GM10248 (cell line): Measurements from ENCODE around the gene KRT39.

Experiments
- CTCF ChIA-PET: fragments of 300-600 bp; sonication (Branson Sonifier 250); formaldehyde crosslinking; extraction: SDS; loops from one replicate; lab custom pipeline; 2021; ENCODE audit warnings: antibody characterized with exemption; lab: Yijun Ruan, JAX
- POLR2A ChIA-PET: fragments of 350-650 bp; sonication (Branson Sonifier 250); formaldehyde crosslinking; extraction: SDS; loops from one replicate; lab custom pipeline; 2020; ENCODE audit warnings: antibody characterized with exemption; lab: Yijun Ruan, JAX
- DNase-seq: peaks from one replicate; pipeline ENCODE4 v3.0.0; 2012; ENCODE audit errors: extremely low spot score
- TF ChIP-seq, protein P1 (sequence below): IDR thresholded peaks from 2 replicates; pipeline ENCODE4 v1.5.1; 2012; ENCODE audit warnings: mild to moderate bottlenecking, low read depth; ENCODE audit errors: extremely low read depth, missing control alignments, control extremely low read depth

Gene KRT39

DNA sequence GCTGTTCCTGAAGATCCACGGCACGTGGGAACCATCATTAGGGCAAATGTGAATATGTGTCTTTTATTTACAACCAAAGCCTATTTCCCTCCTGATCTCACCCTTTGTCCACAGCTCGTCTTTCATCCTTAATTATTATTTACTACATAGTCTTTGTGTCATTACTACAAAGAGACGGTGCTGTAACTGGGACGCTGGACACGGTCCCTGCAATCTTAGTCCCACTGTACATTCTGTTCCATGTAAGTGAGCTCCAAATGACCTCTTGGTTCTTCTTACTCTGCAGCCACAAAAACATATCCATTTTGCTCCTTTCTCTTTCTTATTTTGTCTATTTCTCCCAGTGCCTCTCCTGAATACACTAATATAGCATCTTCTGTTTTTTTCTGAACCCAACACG lies 16.6 kb downstream of the KRT39 start:
- DNase-seq: no peak
- CTCF ChIA-PET: no interaction called here
- POLR2A ChIA-PET: no interaction called here
- TF ChIP-seq, protein P1, sequence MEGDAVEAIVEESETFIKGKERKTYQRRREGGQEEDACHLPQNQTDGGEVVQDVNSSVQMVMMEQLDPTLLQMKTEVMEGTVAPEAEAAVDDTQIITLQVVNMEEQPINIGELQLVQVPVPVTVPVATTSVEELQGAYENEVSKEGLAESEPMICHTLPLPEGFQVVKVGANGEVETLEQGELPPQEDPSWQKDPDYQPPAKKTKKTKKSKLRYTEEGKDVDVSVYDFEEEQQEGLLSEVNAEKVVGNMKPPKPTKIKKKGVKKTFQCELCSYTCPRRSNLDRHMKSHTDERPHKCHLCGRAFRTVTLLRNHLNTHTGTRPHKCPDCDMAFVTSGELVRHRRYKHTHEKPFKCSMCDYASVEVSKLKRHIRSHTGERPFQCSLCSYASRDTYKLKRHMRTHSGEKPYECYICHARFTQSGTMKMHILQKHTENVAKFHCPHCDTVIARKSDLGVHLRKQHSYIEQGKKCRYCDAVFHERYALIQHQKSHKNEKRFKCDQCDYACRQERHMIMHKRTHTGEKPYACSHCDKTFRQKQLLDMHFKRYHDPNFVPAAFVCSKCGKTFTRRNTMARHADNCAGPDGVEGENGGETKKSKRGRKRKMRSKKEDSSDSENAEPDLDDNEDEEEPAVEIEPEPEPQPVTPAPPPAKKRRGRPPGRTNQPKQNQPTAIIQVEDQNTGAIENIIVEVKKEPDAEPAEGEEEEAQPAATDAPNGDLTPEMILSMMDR: no peak

DNA sequence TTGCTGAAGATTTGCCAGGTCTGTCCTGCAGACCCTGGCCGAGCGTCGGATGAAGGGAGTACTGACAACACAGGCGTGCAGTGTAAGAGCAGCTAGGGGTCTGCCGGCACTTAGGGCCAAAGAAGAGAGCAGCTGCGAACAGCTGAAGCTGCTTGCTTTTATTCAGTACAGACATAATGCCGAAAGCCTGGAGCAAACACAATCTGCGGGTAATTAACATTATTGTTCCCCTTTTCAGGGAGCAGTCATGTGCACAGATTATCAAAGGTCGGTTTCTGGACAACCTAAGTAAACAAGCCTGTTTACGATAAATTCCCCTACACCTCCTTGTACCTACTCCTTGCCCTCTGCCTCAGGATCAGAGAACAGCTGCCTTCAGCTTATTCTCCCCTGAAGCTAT lies 17.3 kb downstream of the KRT39 start:
- DNase-seq: no peak
- CTCF ChIA-PET: no interaction called here
- POLR2A ChIA-PET: no interaction called here
- TF ChIP-seq, protein P1: no peak

DNA sequence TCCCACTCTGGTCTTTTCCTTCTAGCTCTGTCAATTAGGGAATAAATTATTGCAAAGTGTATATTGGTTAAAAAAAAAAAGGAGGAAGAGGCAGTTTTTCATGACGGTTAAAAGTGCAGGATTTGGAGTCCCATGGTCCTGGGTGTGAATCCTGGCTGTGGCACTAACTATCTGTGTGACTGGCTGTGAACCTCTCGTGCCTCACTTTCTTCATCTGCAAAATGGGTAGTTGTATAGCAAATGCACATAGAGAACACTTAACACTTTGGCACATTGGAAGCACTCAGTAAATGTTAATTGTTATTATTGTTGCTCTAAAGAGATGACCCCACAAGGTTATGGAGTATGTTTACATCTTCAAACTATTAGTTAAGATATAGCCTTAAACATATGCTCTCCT lies 18.8 kb downstream of the KRT39 start:
- POLR2A ChIA-PET: no interaction called here
- CTCF ChIA-PET: no interaction called here
- TF ChIP-seq, protein P1: no peak
- DNase-seq: no peak

GRCh38 chr17:40945414-40945813 lies 21.3 kb downstream of the KRT39 start:
- TF ChIP-seq, protein P1: no peak
- DNase-seq: no peak
- POLR2A ChIA-PET: no interaction called here
- CTCF ChIA-PET: interaction anchor here (1.4 kb wide), 1 partner anchor 29 kb away, joined by 3 read pairs; no protein-coding TSS in a partner anchor

DNA sequence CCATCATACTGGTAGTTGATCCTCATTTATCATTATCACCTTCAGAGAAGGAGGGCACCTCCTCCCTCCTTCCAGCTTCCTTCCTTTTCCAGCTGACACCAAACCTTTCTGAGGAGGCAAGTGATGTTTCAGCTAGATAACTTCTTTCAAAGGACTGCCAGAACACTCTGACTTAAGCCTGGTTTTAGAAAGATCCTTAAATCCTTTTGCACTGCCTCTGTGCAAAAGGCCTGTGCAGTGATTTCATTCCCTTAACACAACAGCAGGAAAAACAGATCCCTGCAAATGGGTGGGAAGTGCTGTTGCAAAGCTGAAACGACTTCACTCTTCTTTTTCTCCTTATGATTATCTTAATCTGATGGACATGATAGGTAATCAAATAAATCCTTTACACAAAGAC lies 22.2 kb downstream of the KRT39 start:
- TF ChIP-seq, protein P1: no peak
- ChIA-PET POLR2A (no interaction called here), CTCF (interaction anchor here (1.0 to 1.4 kb wide), 2 partner anchors 16 to 28 kb away, joined by 3 read pairs; no protein-coding TSS in a partner anchor)
- DNase-seq: no peak

DNA sequence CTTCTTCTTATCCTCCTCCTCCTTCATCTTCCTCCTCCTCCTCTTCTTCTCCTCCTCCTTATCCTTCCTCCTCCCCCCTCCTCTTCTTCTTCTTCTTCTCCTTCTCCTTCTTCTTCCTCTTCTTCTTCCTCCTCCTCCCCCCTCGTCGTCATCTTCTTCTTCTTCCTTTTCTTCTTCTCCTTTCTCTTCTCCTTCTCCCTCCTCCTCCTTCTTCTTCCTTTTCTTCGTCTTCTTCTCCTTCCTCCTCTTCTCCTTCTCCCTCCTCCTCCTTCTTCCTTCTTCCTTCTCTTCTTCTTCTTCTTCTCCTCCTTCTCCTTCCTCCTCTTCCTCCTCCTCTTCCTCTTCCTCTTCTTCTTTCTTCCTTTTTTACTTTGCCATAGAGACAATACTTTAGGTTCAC lies 24.2 kb downstream of the KRT39 start:
- ChIA-PET CTCF (no interaction called here), POLR2A (no interaction called here)
- TF ChIP-seq, protein P1: no peak
- DNase-seq: no peak

DNA sequence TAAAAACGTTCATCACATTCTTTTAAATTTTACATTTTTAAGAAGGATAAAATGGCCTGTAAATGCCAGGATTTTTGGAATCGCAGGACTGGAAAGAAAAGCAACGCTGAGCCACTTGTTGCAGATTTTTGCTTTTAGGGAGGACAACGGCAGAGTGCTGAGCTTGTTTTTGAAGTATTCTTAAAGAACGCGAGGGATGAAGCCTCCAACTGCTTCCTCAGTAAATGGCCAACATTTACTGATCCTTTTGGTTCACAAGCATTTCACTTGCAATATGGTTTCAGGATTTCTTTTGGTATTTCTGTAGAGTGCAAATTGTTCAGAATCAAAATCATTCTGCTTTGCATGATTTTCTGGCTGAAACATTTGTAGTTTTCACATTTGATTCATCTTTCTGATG lies 26.5 kb downstream of the KRT39 start:
- ChIA-PET POLR2A (no interaction called here), CTCF (no interaction called here)
- no peak for DNase-seq
- TF ChIP-seq, protein P1: no peak
